Neural progenitor cell (in vitro differentiated cells): ENCODE measurements around the gene FHL1.

Source experiments
- EZH2 ChIP-seq: fragments of 200-600 bp; sonication (generic); IDR thresholded peaks from 2 replicates; pipeline ENCODE4 v1.6.1; 2017; ENCODE audit warnings: antibody characterized with exemption, mild to moderate bottlenecking, moderate library complexity
- EZH2phosphoT487 ChIP-seq: fragments of 200-600 bp; sonication (generic); IDR thresholded peaks from 2 replicates; pipeline ENCODE4 v1.6.1; 2017; ENCODE audit warnings: antibody characterized with exemption
- TF ChIP-seq, protein P1 (sequence below): fragments of 200-600 bp; sonication (generic); IDR thresholded peaks from 2 replicates; pipeline ENCODE4 v1.5.1; 2017; ENCODE audit warnings: antibody characterized with exemption, mild to moderate bottlenecking

DNA sequence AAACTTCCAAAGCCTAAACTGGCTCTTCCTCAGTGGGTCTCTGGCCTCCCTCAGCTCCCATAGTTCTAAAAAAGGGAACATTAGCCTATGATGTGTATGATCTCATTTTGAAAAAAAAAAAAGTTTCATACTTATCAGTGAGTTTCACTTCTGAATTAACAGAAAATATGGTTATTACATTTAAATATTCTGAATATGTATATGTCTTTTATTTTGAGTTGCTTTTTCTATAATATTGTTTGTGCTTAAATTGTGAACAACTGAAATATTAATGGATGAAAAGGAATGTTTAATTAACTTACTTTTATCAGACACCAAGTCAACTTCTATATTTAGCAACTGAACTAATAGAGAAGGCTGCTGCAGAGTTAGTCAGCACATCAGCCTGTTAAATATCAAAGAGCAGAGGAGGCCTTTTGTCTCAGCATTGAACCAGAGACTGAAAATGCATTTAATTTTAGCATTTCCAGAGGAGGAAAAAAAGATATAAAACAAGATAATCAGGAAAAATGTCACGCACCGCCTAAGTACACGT is 20.4 kb upstream of the FHL1 start:
- no peak for TF ChIP-seq EZH2phosphoT487
- TF ChIP-seq, protein P1, sequence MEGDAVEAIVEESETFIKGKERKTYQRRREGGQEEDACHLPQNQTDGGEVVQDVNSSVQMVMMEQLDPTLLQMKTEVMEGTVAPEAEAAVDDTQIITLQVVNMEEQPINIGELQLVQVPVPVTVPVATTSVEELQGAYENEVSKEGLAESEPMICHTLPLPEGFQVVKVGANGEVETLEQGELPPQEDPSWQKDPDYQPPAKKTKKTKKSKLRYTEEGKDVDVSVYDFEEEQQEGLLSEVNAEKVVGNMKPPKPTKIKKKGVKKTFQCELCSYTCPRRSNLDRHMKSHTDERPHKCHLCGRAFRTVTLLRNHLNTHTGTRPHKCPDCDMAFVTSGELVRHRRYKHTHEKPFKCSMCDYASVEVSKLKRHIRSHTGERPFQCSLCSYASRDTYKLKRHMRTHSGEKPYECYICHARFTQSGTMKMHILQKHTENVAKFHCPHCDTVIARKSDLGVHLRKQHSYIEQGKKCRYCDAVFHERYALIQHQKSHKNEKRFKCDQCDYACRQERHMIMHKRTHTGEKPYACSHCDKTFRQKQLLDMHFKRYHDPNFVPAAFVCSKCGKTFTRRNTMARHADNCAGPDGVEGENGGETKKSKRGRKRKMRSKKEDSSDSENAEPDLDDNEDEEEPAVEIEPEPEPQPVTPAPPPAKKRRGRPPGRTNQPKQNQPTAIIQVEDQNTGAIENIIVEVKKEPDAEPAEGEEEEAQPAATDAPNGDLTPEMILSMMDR, result no peak
- no peak for TF ChIP-seq EZH2
